SU-DHL-6 (cell line): Measurements from ENCODE around the gene LRFN5.

Source experiments
- H2AFZ ChIP-seq: fragments of 200-600 bp; sonication (generic); 2 replicates; pipeline ENCODE4 v1.6.1; 2014; ENCODE audit warnings: low read depth, mild to moderate bottlenecking, moderate library complexity, mixed read lengths, antibody characterized with exemption, low read length; ENCODE audit not compliant: severe bottlenecking
- H3F3A ChIP-seq: fragments of 200-600 bp; shearing (Covaris generic); 2 replicates; pipeline ENCODE4 v1.6.0; 2016; ENCODE audit warnings: antibody characterized with exemption, mild to moderate bottlenecking; ENCODE audit not compliant: insufficient read depth
- H3K27ac ChIP-seq: fragments of 200-600 bp; sonication (generic); 2 replicates; pipeline ENCODE4 v1.5.1; 2016; ENCODE audit warnings: low read depth, mild to moderate bottlenecking, low read length, moderate library complexity, mixed read lengths
- H3K27me3 ChIP-seq: fragments of 200-600 bp; sonication (generic), shearing (Covaris generic); 2 replicates; pipeline ENCODE4 v1.6.0; 2014; ENCODE audit warnings: mild to moderate bottlenecking, low read length
- H3K36me3 ChIP-seq: fragments of 200-600 bp; sonication (generic); 2 replicates; pipeline ENCODE4 v1.6.1; 2014; ENCODE audit warnings: mild to moderate bottlenecking, low read length, mixed read lengths
- H3K4me2 ChIP-seq: fragments of 300-600, 200-600 bp; shearing (Covaris generic), sonication (generic); 2 replicates; pipeline ENCODE4 v1.6.0; 2014; ENCODE audit warnings: low read length, low read depth, mild to moderate bottlenecking; ENCODE audit not compliant: poor library complexity, severe bottlenecking
- H3K4me3 ChIP-seq: fragments of 200-600 bp; sonication (generic); 2 replicates; pipeline ENCODE4 v1.5.1; 2014; ENCODE audit warnings: antibody characterized with exemption, low read length, mild to moderate bottlenecking, mixed read lengths; ENCODE audit not compliant: insufficient read depth, poor library complexity, severe bottlenecking
- H3K79me2 ChIP-seq: fragments of 200-600 bp; sonication (generic); 2 replicates; pipeline ENCODE4 v1.6.1; 2014; ENCODE audit warnings: mild to moderate bottlenecking, low read length, moderate library complexity; ENCODE audit not compliant: insufficient read depth
- H3K9ac ChIP-seq: fragments of 200-600 bp; sonication (generic); 2 replicates; pipeline ENCODE4 v1.7.0; 2014; ENCODE audit warnings: mild to moderate bottlenecking, low read length
- H3K9me2 ChIP-seq: fragments of 200-600 bp; sonication (generic); replicated peaks from 2 replicates; pipeline ENCODE4 v1.6.1; 2014; ENCODE audit warnings: low read length; ENCODE audit not compliant: insufficient read depth
- H3K9me3 ChIP-seq: fragments of 200-600 bp; sonication (generic); 2 replicates; pipeline ENCODE4 v1.6.1; 2014; ENCODE audit warnings: low read length, mixed read lengths; ENCODE audit not compliant: insufficient read depth
- H4K20me1 ChIP-seq: fragments of 200-600 bp; sonication (generic); 2 replicates; pipeline ENCODE4 v1.6.1; 2014; ENCODE audit warnings: low read depth, mild to moderate bottlenecking, antibody characterized with exemption, low read length, moderate library complexity, mixed read lengths
- EZH2phosphoT487 ChIP-seq: fragments of 200-600 bp; sonication (generic), shearing (Covaris generic); conservative IDR thresholded peaks from 2 replicates; pipeline ENCODE4 v1.6.1; 2018; ENCODE audit warnings: mild to moderate bottlenecking, antibody characterized with exemption, low read length, moderate library complexity, mixed read lengths
- TF ChIP-seq, protein P1 (sequence below): fragments of 200-600 bp; sonication (generic); IDR thresholded peaks from one replicate; pipeline ENCODE4 v1.5.1; 2017; ENCODE audit warnings: antibody characterized with exemption, mild to moderate bottlenecking, low read length, moderate library complexity; ENCODE audit not compliant: insufficient read depth, poor library complexity, severe bottlenecking

LRFN5 gene

DNA sequence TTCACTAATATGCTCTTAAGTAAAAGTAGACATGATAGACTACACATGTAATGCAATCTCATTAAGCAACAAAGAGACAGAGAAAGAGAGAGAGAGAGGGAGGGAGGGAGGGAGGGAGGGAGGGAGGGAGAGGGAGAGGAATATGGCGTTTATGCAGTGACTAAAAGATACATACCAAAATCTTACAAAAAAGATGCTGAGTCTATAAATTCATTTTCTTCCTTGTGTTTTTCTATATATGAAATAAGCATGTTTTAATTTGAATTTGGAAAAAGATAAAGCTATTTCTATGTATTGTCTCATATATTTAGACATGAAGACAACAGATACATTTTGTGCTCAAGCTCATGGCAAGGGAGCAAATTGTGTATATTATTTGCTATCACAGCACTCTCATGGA lies 44.1 kb downstream of the LRFN5 start:
- Histone ChIP-seq H3K36me3 (no peaks in the 10 kb centered on the region), H3K9me2 (no peaks in the 10 kb centered on the region), H3K4me2 (no peak overlapping the region), H3K4me3 (no peak overlapping the region), H3K9ac (no peak overlapping the region), H3F3A (no peaks in the 10 kb centered on the region), H3K9me3 (no peaks in the 10 kb centered on the region), H3K27ac (no peak overlapping the region), H2AFZ (peak overlapping the region; percentile 71), H3K79me2 (no peaks in the 10 kb centered on the region), H3K27me3 (no peaks in the 10 kb centered on the region), H4K20me1 (no peaks in the 10 kb centered on the region)
- TF ChIP-seq, protein P1, sequence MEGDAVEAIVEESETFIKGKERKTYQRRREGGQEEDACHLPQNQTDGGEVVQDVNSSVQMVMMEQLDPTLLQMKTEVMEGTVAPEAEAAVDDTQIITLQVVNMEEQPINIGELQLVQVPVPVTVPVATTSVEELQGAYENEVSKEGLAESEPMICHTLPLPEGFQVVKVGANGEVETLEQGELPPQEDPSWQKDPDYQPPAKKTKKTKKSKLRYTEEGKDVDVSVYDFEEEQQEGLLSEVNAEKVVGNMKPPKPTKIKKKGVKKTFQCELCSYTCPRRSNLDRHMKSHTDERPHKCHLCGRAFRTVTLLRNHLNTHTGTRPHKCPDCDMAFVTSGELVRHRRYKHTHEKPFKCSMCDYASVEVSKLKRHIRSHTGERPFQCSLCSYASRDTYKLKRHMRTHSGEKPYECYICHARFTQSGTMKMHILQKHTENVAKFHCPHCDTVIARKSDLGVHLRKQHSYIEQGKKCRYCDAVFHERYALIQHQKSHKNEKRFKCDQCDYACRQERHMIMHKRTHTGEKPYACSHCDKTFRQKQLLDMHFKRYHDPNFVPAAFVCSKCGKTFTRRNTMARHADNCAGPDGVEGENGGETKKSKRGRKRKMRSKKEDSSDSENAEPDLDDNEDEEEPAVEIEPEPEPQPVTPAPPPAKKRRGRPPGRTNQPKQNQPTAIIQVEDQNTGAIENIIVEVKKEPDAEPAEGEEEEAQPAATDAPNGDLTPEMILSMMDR, result no peak
- no peak for TF ChIP-seq EZH2phosphoT487

DNA sequence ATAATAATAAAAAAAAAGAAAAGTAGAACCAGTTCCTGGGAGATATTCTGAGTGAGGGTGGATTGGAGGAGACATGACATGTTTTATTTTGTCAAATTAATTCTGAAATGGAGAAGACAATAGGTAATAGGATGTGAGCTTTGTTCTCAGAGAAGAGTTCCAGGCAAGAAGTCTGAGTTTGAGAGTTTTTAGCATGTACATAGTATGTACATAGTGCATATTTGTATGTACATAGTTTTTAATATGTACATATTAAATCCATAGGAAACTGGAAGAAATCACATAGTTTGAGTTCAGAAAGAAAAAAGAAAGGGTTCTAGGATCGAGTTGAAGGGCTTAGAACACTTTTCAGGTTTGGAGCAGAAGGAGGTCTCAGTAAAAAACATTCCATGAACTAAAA lies 47.5 kb downstream of the LRFN5 start:
- Histone ChIP-seq H3K27me3 (no peaks in the 10 kb centered on the region), H2AFZ (peak overlapping the region; percentile 18), H4K20me1 (no peaks in the 10 kb centered on the region), H3K4me3 (no peak overlapping the region), H3K27ac (no peak overlapping the region), H3K79me2 (no peaks in the 10 kb centered on the region), H3K9ac (no peak overlapping the region), H3K9me2 (no peaks in the 10 kb centered on the region), H3K4me2 (no peak overlapping the region), H3K9me3 (no peaks in the 10 kb centered on the region), H3F3A (no peaks in the 10 kb centered on the region), H3K36me3 (no peaks in the 10 kb centered on the region)
- TF ChIP-seq, protein P1, result no peak
- TF ChIP-seq EZH2phosphoT487, result no peak

DNA sequence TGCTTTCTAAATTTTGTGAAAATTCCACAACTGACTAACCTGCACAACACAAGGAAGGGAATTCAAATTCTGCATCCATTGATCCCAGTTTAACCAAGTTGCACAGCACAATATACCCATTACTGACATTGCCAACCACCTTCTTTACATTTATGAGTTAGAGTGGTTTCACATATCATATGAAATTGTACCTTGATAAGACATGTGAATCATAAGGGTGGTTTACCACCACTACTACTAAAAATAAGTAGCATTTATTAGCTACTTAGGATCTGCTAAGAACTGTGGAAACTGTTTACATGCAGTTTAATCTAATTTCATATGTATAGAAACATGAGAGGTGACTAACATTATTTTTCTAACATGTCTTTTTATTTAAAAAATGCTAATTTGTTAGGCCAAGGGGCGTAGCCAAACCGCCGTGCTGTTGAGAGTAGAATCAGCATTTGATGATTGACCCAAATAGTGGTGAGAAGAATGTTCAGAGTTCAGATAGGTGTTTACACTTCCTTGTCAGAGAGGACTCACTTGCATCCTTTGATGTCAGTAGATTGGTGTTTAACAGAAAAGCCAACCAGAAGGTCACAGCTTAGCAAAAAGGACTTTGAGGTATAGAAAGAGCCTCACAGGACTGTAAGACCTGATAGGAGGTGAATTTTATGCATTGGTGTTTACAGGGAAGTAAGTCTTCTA lies 56.2 kb downstream of the LRFN5 start:
- Histone ChIP-seq H3K9me3 (no peaks in the 10 kb centered on the region), H3K4me2 (no peak overlapping the region), H3K9me2 (no peaks in the 10 kb centered on the region), H3F3A (no peaks in the 10 kb centered on the region), H3K27ac (no peak overlapping the region), H4K20me1 (no peaks in the 10 kb centered on the region), H3K27me3 (no peaks in the 10 kb centered on the region), H3K36me3 (no peaks in the 10 kb centered on the region), H3K9ac (no peak overlapping the region), H3K79me2 (no peaks in the 10 kb centered on the region), H2AFZ (peak overlapping the region; percentile 30), H3K4me3 (no peak overlapping the region)
- no peak for TF ChIP-seq EZH2phosphoT487
- TF ChIP-seq, protein P1, result no peak
